ENCODE results near the gene CDH13.

The CDH13 gene

GRCh38 chr16:83248735-83249463, 622.1 kb downstream of the CDH13 start:
- Histone ChIP-seq H3K9me3 (ENCODE audit: control insufficient read depth, insufficient read depth, low read depth, low read length) (no peaks in the 10 kb centered on the region), H3K4me1 (ENCODE audit: control insufficient read depth, insufficient read depth, low read length) (no peaks in the 10 kb centered on the region), H3K36me3 (ENCODE audit: control insufficient read depth in 2 of 2, insufficient read depth in 1 of 2, low read length in 2 of 2) (no peaks in the 10 kb centered on the region), H3K4me3 (ENCODE audit: low read depth, low read length) (no peak overlapping the region), H3K27ac (ENCODE audit: extremely low read depth, low read depth, low read length) (no peak overlapping the region)
- ChIA-PET POLR2A (no interaction called here), CTCF (no interaction called here)
- TF ChIP-seq ZNF2 (tag by site-specific recombination; IDR thresholded peaks at IDR 0.05), result no peak
- no peak for TF ChIP-seq ZSCAN30 (tag by site-specific recombination; IDR thresholded peaks at IDR 0.05)
- TF ChIP-seq ZSCAN23 (tag by site-specific recombination; IDR thresholded peaks at IDR 0.05), result no peak
- no peak for TF ChIP-seq REPIN1 (tag by site-specific recombination; IDR thresholded peaks at IDR 0.05; ENCODE audit: low read depth)
- TF ChIP-seq, protein P1, sequence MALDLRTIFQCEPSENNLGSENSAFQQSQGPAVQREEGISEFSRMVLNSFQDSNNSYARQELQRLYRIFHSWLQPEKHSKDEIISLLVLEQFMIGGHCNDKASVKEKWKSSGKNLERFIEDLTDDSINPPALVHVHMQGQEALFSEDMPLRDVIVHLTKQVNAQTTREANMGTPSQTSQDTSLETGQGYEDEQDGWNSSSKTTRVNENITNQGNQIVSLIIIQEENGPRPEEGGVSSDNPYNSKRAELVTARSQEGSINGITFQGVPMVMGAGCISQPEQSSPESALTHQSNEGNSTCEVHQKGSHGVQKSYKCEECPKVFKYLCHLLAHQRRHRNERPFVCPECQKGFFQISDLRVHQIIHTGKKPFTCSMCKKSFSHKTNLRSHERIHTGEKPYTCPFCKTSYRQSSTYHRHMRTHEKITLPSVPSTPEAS (tag by site-specific recombination; IDR thresholded peaks at IDR 0.05), result no peak
- no peak for TF ChIP-seq FEZF1 (tag by site-specific recombination; IDR thresholded peaks at IDR 0.05)
- TF ChIP-seq ZNF221 (tag by site-specific recombination; IDR thresholded peaks at IDR 0.05; ENCODE audit: borderline replicate concordance), result no peak
- TF ChIP-seq ZNF596 (tag by site-specific recombination; IDR thresholded peaks at IDR 0.05), result no peak
- no peak for TF ChIP-seq ZNF223 (tag by site-specific recombination; IDR thresholded peaks at IDR 0.05)
- TF ChIP-seq GFI1B (tag by site-specific recombination; IDR thresholded peaks at IDR 0.05), result no peak
- no peak for TF ChIP-seq ZNF202 (tag by site-specific recombination; IDR thresholded peaks at IDR 0.05; ENCODE audit: borderline replicate concordance)
- TF ChIP-seq ZNF148 (tag by site-specific recombination; IDR thresholded peaks at IDR 0.05; ENCODE audit: borderline replicate concordance), result no peak

DNA sequence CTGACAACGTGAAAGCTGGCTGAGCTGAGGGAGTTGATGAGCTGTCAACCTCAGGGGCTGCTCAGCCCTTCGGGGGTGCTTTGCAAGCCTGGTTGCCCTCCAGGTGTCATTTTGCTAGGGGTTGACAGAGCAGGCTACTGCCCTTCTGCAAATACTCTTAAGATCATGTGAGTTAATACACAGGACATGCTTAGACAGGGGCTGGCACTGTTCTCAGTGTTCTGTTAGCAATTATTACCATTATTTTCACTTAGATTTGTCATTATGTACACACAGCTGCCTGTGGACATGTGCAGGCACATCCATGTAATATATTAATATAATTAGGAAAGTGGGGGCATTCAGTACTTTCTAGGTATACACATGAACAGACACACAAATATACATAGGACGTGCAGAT, 626.8 kb downstream of the CDH13 start:
- TF ChIP-seq ZNF157 (tag by site-specific recombination; IDR thresholded peaks at IDR 0.05) (no peak), ZFP37 (tag by site-specific recombination; IDR thresholded peaks at IDR 0.05) (no peak), EGR2 (tag by site-specific recombination; IDR thresholded peaks at IDR 0.05; ENCODE audit: low read depth) (no peak), ZNF658 (tag by site-specific recombination; IDR thresholded peaks at IDR 0.05) (no peak)
- Histone ChIP-seq H3K27ac (ENCODE audit: extremely low read depth, low read depth, low read length) (no peak overlapping the region), H3K9me3 (ENCODE audit: control insufficient read depth, insufficient read depth, low read depth, low read length) (no peaks in the 10 kb centered on the region), H3K4me1 (ENCODE audit: control insufficient read depth, insufficient read depth, low read length) (no peaks in the 10 kb centered on the region), H3K36me3 (ENCODE audit: control insufficient read depth in 2 of 2, insufficient read depth in 1 of 2, low read length in 2 of 2) (no peaks in the 10 kb centered on the region), H3K4me3 (ENCODE audit: low read depth, low read length) (no peak overlapping the region)
- POLR2A ChIA-PET, result no interaction called here
- CTCF ChIA-PET, result interaction anchor here (0.6 kb wide), 1 partner anchor 144 kb away, joined by 3 read pairs; no protein-coding TSS in a partner anchor

GRCh38 chr16:83258366-83258928, 631.7 kb downstream of the CDH13 start:
- no peak overlapping the region for H3K27ac ChIP-seq (ENCODE audit: extremely low read depth, low read depth, low read length)
- no peak overlapping the region for H3K4me3 ChIP-seq (ENCODE audit: low read depth, low read length)
- ChIA-PET POLR2A (no interaction called here), CTCF (no interaction called here)
- H3K9me3 ChIP-seq (ENCODE audit: control insufficient read depth, insufficient read depth, low read depth, low read length), result no peaks in the 10 kb centered on the region
- H3K36me3 ChIP-seq (ENCODE audit: control insufficient read depth in 2 of 2, insufficient read depth in 1 of 2, low read length in 2 of 2), result no peaks in the 10 kb centered on the region
- H3K4me1 ChIP-seq (ENCODE audit: control insufficient read depth, insufficient read depth, low read length), result no peaks in the 10 kb centered on the region
- TF ChIP-seq ZNF776 (tag by site-specific recombination; IDR thresholded peaks at IDR 0.05; ENCODE audit: borderline replicate concordance) (no peak), ZNF596 (tag by site-specific recombination; IDR thresholded peaks at IDR 0.05) (no peak), ZNF280C (tag by site-specific recombination; IDR thresholded peaks at IDR 0.05) (no peak), GLIS2 (tag by site-specific recombination; IDR thresholded peaks at IDR 0.05) (no peak), ZFP37 (tag by site-specific recombination; IDR thresholded peaks at IDR 0.05) (no peak), ZNF132 (tag by site-specific recombination; IDR thresholded peaks at IDR 0.05; ENCODE audit: borderline replicate concordance) (no peak), BCL11B (tag by site-specific recombination; IDR thresholded peaks at IDR 0.05; ENCODE audit: low read depth) (no peak), ZNF654 (tag by site-specific recombination; IDR thresholded peaks at IDR 0.05; ENCODE audit: low read depth) (no peak), ZNF664 (tag by site-specific recombination; IDR thresholded peaks at IDR 0.05) (no peak), MZF1 (tag by site-specific recombination; IDR thresholded peaks at IDR 0.05; ENCODE audit: borderline replicate concordance) (no peak), ZNF747 (tag by site-specific recombination; IDR thresholded peaks at IDR 0.05) (no peak)

Data from HEK293 (cell line).